ENCODE results near the gene RMDN3.

The RMDN3 gene

DNA sequence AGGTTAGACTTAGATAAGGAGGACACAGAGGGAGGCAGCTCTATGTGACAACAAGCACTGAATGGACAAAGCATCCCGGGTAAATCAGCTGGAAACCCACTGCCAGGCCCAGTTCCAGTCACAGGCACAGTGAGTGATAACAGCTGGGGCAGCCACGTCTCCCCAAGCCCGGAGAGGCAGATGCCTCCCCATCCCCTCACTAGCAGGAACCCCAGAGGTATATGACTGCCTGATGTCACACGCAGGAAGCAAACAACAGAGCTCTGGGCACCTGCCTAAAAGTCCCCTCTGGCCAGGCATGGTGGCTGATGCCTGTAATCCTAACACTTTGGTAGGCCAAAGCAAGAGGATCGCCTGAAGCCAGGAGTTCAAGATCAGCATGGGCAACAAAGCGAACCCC is 32.9 kb upstream of the RMDN3 start:
- H3K27me3 Mint-ChIP-seq (ENCODE audit: low read depth, poor library complexity): peaks cover 3% of the 10 kb centered on the region
- no peak overlapping the region for H3K27ac Mint-ChIP-seq
- H3K36me3 Mint-ChIP-seq (ENCODE audit: low read depth): peaks cover 12% of the 10 kb centered on the region
- H3K4me1 Mint-ChIP-seq: peaks cover 12% of the 10 kb centered on the region
- no peak for DNase-seq
- TF ChIP-seq, protein P1, sequence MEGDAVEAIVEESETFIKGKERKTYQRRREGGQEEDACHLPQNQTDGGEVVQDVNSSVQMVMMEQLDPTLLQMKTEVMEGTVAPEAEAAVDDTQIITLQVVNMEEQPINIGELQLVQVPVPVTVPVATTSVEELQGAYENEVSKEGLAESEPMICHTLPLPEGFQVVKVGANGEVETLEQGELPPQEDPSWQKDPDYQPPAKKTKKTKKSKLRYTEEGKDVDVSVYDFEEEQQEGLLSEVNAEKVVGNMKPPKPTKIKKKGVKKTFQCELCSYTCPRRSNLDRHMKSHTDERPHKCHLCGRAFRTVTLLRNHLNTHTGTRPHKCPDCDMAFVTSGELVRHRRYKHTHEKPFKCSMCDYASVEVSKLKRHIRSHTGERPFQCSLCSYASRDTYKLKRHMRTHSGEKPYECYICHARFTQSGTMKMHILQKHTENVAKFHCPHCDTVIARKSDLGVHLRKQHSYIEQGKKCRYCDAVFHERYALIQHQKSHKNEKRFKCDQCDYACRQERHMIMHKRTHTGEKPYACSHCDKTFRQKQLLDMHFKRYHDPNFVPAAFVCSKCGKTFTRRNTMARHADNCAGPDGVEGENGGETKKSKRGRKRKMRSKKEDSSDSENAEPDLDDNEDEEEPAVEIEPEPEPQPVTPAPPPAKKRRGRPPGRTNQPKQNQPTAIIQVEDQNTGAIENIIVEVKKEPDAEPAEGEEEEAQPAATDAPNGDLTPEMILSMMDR (IDR thresholded peaks at IDR 0.05): no peak
- H3K9me3 Mint-ChIP-seq: no peaks in the 10 kb centered on the region
- no peak overlapping the region for H3K4me3 Mint-ChIP-seq

DNA sequence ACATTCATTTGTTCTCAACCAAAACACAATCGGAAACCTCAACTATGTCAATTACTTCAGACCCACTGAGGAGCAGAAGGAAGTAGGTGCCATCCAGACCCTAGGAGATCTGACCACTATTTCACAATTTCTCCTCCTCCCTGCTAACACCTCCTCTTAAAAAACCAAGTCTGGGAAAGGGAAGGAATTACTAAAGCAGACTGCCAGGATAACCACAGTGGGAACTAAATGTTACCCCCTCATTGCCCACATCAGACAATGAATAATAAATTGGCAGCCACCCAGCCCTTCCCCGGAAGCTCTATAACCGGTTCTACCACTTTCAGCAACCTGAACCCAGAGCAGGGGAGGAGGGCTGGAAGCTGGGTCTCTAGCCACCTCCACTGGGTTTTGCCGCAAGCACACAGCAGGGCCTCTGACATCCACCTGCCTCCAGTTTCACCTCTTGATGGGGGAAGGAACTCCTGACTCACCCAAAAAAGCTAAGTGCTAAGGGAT is 32.3 kb upstream of the RMDN3 start:
- Mint-ChIP-seq H3K4me1 (peaks cover 12% of the 10 kb centered on the region), H3K36me3 (ENCODE audit: low read depth) (peaks cover 8% of the 10 kb centered on the region), H3K27ac (no peak overlapping the region), H3K9me3 (no peaks in the 10 kb centered on the region), H3K4me3 (no peak overlapping the region), H3K27me3 (ENCODE audit: low read depth, poor library complexity) (peaks cover 3% of the 10 kb centered on the region)
- no peak for DNase-seq
- TF ChIP-seq, protein P1 (IDR thresholded peaks at IDR 0.05): no peak

- no peaks in the 10 kb centered on the region for H3K36me3 Mint-ChIP-seq (ENCODE audit: low read depth)
These were observed 30.8 kb upstream of the RMDN3 start for GRCh38 chr15:40785814-40786213.

GRCh38 chr15:40785164-40785563 is 30.1 kb upstream of the RMDN3 start:
- Mint-ChIP-seq H3K36me3 (ENCODE audit: low read depth) (no peaks in the 10 kb centered on the region), H3K4me1 (peaks cover 12% of the 10 kb centered on the region), H3K9me3 (no peaks in the 10 kb centered on the region), H3K27me3 (ENCODE audit: low read depth, poor library complexity) (peaks cover 3% of the 10 kb centered on the region), H3K4me3 (no peak overlapping the region), H3K27ac (no peak overlapping the region)
- TF ChIP-seq, protein P1 (IDR thresholded peaks at IDR 0.05): no peak
- DNase-seq: no peak

More at GRCh38 chr15:40785814-40786213, 30.8 kb upstream of the RMDN3 start:
- no peak overlapping the region for H3K4me3 Mint-ChIP-seq
- no peaks in the 10 kb centered on the region for H3K9me3 Mint-ChIP-seq
- TF ChIP-seq, protein P1 (IDR thresholded peaks at IDR 0.05): no peak
- H3K27ac Mint-ChIP-seq: peak overlapping the region; percentile 29
- H3K27me3 Mint-ChIP-seq (ENCODE audit: low read depth, poor library complexity): peaks cover 3% of the 10 kb centered on the region
- no peak for DNase-seq
- H3K4me1 Mint-ChIP-seq: peaks cover 12% of the 10 kb centered on the region

DNA sequence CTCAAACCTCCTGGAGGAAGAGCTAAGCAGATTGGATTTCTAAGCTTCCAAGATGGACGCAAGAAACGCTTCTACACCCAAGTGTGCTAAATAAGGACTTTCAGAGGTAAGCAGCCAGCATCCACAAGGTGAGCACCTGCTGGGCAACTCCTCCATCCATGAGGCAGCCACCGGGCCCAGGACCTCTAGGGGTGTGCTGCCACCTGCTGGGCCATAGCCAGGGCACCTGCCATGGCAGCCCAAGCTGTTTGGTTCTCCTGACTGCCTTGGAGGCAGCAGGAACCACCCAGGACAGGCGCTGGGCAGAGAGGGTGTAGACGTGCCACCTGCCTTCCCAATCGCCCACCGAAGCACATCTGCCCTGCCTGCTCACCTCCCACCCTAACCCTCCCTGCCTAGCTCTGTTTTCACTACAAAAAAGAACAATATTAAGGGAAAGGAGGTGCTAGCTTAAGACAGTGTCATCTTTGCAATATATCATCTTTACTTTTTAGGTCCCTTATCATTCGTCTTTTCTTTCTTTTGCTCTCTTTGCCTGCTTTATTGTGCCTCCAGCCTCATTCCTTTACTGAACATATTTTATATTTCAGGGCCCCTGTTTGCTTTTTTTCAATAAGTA is 27.7 kb upstream of the RMDN3 start:
- Mint-ChIP-seq H3K36me3 (ENCODE audit: low read depth) (peaks cover 7% of the 10 kb centered on the region), H3K9me3 (no peaks in the 10 kb centered on the region), H3K27me3 (ENCODE audit: low read depth, poor library complexity) (no peaks in the 10 kb centered on the region), H3K4me1 (no peaks in the 10 kb centered on the region), H3K4me3 (no peak overlapping the region), H3K27ac (peak overlapping the region; percentile 7)
- TF ChIP-seq, protein P1 (IDR thresholded peaks at IDR 0.05): peak; percentile 69
- DNase-seq: peak; percentile 67

GRCh38 chr15:40776537-40777141 is 21.6 kb upstream of the RMDN3 start:
- Mint-ChIP-seq H3K9me3 (no peaks in the 10 kb centered on the region), H3K4me1 (no peaks in the 10 kb centered on the region), H3K27ac (peak overlapping the region; percentile 32), H3K27me3 (ENCODE audit: low read depth, poor library complexity) (no peaks in the 10 kb centered on the region), H3K36me3 (ENCODE audit: low read depth) (peaks cover 23% of the 10 kb centered on the region), H3K4me3 (no peak overlapping the region)
- TF ChIP-seq, protein P1 (IDR thresholded peaks at IDR 0.05): no peak
- DNase-seq: no peak
